Natural killer cell (primary cell): ENCODE results near the gene ZNF583. TPM values are rescaled to one million over a fixed set of nuclear protein-coding genes. Genes with fewer than 3 reads are reported as not detected.

Experiments used
- ATAC-seq, 3 donors: fragments of 150-1000 bp in 2 of 3; fragments of 200-7000 bp in 1 of 3; cut with Tn5 transposase; 1 replicate in 1 of 3; 2 replicates in 2 of 3; pipeline ENCODE4 v1.10.0; 2021; ENCODE audit warnings: mild to moderate bottlenecking in 2 of 3, moderate library complexity in 2 of 3
- DNase-seq, 2 donors: peaks; one replicate each; pipeline versions ENCODE4 v3.0.0 to v3.0.0-alpha.2; 2013 to 2021; ENCODE audit warnings: mixed read lengths in 1 of 2
- H3K27ac ChIP-seq: one replicate; pipeline ENCODE4 v1.5.1; 2013; ENCODE audit warnings: mild to moderate bottlenecking, low read length
- H3K27me3 ChIP-seq: one replicate; pipeline ENCODE4 v1.6.1; 2013; ENCODE audit warnings: low read length; ENCODE audit not compliant: control insufficient read depth, insufficient read depth
- H3K36me3 ChIP-seq: one replicate; pipeline ENCODE4 v1.6.1; 2013; ENCODE audit warnings: low read length; ENCODE audit not compliant: control insufficient read depth, insufficient read depth
- H3K4me1 ChIP-seq: one replicate; pipeline ENCODE4 v1.6.1; 2013; ENCODE audit warnings: low read length; ENCODE audit not compliant: control insufficient read depth, insufficient read depth
- H3K4me3 ChIP-seq: one replicate; pipeline ENCODE4 v1.5.1; 2013; ENCODE audit warnings: low read length
- H3K9me3 ChIP-seq: one replicate; pipeline ENCODE4 v1.6.1; 2013; ENCODE audit warnings: low read length; ENCODE audit not compliant: control insufficient read depth, insufficient read depth
- H3K27ac Mint-ChIP-seq, 2 donors: one replicate each; pipeline ENCODE4 v1.8.0; 2022; ENCODE audit warnings: mild to moderate bottlenecking in 2 of 2, mixed read lengths in 2 of 2, moderate library complexity in 1 of 2
- H3K27me3 Mint-ChIP-seq, 2 donors: one replicate each; pipeline ENCODE4 v1.8.0; 2022; ENCODE audit warnings: low read depth in 2 of 2, mixed read lengths in 2 of 2
- H3K36me3 Mint-ChIP-seq: one replicate; pipeline ENCODE4 v1.8.0; 2022; ENCODE audit warnings: mixed read lengths
- H3K4me1 Mint-ChIP-seq, 2 donors: one replicate each; pipeline ENCODE4 v1.8.0; 2022; ENCODE audit warnings: mixed read lengths in 2 of 2
- H3K4me3 Mint-ChIP-seq: one replicate; pipeline ENCODE4 v1.8.0; 2022; ENCODE audit warnings: mild to moderate bottlenecking, moderate library complexity, mixed read lengths
- H3K9me3 Mint-ChIP-seq, 2 donors: one replicate each; pipeline ENCODE4 v1.8.0; 2022; ENCODE audit warnings: mixed read lengths in 2 of 2
- WGBS: methylation state at CpG from one replicate; pipeline ENCODE4 v1.1.7; 2013; ENCODE audit warnings: missing lambda C conversion rate; ENCODE audit not compliant: insufficient coverage; 5-methylcytosine and 5-hydroxymethylcytosine counted together
- intact Hi-C: fragments of 100-400 bp; cut with micrococcal nuclease; formaldehyde crosslinking; loops from one replicate; pipeline ENCODE4 v1.14.2; 2022
- total RNA-seq, 4 donors: library from RNA; stranded (reverse); fragments of 120-200 nt in 1 of 4; gene quantifications; one replicate each; pipeline versions ENCODE4 v1.2.3 to v1.2.4, GENCODE V29; 2013 to 2022
- TF ChIP-seq, protein P1 (sequence below): fragments of 200-600 bp; IDR thresholded peaks from one replicate; pipeline ENCODE4 v1.8.0; 2022; ENCODE audit warnings: antibody characterized with exemption

The ZNF583 gene
- total RNA-seq, 3 donors from 2014 or later (not counting 1 experiment from before 2014, with no cell fraction given) = 2.7 to 5.1 (median 3.3) TPM

DNA sequence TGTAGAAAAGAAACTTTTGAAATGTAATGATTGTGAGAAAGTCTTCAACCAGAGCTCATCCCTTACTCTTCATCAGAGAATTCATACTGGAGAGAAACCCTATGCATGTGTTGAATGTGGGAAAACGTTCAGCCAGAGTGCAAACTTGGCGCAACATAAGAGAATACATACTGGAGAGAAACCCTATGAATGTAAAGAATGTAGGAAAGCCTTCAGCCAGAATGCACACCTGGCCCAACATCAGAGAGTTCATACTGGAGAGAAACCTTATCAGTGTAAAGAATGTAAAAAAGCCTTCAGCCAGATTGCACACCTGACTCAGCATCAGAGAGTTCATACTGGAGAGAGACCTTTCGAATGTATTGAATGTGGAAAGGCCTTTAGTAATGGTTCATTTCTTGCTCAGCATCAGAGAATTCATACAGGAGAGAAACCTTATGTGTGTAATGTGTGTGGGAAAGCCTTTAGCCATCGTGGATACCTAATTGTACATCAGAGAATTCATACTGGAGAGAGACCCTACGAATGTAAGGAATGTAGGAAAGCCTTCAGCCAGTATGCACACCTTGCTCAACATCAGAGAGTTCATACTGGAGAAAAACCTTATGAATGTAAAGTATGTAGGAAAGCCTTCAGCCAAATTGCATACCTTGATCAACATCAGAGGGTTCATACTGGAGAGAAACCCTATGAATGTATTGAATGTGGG, 19.3 kb downstream of the ZNF583 start:
- H3K36me3 Mint-ChIP-seq = peaks cover 77% of the 10 kb centered on the region
- H3K36me3 ChIP-seq = peaks cover 35% of the 10 kb centered on the region
- no peak overlapping the region for H3K4me3 ChIP-seq
- no peaks in the 10 kb centered on the region for H3K4me1 Mint-ChIP-seq
- ATAC-seq (no peak), DNase-seq (no peak)
- no peaks in the 10 kb centered on the region for H3K27me3 Mint-ChIP-seq
- peaks cover 57% of the 10 kb centered on the region for H3K9me3 ChIP-seq
- no peak overlapping the region for H3K4me3 Mint-ChIP-seq
- intact Hi-C loops = no loop called here
- H3K9me3 Mint-ChIP-seq = peaks cover 20 to 40% of the 10 kb centered on the region in 2 donors
- WGBS = 98% methylated on average over 5 of the region's 5 CpGs
- H3K27ac ChIP-seq = no peak overlapping the region
- H3K27ac Mint-ChIP-seq = no peak overlapping the region
- TF ChIP-seq, protein P1, sequence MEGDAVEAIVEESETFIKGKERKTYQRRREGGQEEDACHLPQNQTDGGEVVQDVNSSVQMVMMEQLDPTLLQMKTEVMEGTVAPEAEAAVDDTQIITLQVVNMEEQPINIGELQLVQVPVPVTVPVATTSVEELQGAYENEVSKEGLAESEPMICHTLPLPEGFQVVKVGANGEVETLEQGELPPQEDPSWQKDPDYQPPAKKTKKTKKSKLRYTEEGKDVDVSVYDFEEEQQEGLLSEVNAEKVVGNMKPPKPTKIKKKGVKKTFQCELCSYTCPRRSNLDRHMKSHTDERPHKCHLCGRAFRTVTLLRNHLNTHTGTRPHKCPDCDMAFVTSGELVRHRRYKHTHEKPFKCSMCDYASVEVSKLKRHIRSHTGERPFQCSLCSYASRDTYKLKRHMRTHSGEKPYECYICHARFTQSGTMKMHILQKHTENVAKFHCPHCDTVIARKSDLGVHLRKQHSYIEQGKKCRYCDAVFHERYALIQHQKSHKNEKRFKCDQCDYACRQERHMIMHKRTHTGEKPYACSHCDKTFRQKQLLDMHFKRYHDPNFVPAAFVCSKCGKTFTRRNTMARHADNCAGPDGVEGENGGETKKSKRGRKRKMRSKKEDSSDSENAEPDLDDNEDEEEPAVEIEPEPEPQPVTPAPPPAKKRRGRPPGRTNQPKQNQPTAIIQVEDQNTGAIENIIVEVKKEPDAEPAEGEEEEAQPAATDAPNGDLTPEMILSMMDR = no peak
- no peaks in the 10 kb centered on the region for H3K4me1 ChIP-seq
- H3K27me3 ChIP-seq = no peaks in the 10 kb centered on the region

DNA sequence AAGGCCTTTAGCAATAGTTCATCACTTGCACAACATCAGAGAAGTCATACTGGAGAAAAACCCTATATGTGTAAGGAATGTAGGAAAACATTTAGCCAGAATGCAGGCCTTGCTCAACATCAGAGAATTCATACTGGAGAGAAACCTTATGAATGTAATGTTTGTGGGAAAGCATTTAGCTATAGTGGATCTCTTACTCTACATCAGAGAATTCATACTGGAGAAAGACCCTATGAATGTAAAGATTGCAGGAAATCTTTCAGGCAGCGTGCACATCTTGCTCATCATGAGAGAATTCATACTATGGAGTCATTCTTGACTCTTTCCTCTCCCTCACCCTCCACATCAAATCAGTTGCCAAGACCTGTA, 19.8 kb downstream of the ZNF583 start:
- Mint-ChIP-seq H3K27ac (no peak overlapping the region), H3K9me3 (peaks cover 20 to 40% of the 10 kb centered on the region in 2 donors), H3K4me3 (no peak overlapping the region), H3K27me3 (no peaks in the 10 kb centered on the region), H3K36me3 (peaks cover 72% of the 10 kb centered on the region), H3K4me1 (no peaks in the 10 kb centered on the region)
- Histone ChIP-seq H3K27me3 (no peaks in the 10 kb centered on the region), H3K4me1 (no peaks in the 10 kb centered on the region), H3K36me3 (peaks cover 32% of the 10 kb centered on the region), H3K9me3 (peaks cover 60% of the 10 kb centered on the region), H3K27ac (no peak overlapping the region), H3K4me3 (no peak overlapping the region)
- WGBS = 93% methylated on average over 1 of the region's 1 CpG
- TF ChIP-seq, protein P1 = no peak
- no peak for ATAC-seq
- DNase-seq = no peak
- intact Hi-C loops = no loop called here

DNA sequence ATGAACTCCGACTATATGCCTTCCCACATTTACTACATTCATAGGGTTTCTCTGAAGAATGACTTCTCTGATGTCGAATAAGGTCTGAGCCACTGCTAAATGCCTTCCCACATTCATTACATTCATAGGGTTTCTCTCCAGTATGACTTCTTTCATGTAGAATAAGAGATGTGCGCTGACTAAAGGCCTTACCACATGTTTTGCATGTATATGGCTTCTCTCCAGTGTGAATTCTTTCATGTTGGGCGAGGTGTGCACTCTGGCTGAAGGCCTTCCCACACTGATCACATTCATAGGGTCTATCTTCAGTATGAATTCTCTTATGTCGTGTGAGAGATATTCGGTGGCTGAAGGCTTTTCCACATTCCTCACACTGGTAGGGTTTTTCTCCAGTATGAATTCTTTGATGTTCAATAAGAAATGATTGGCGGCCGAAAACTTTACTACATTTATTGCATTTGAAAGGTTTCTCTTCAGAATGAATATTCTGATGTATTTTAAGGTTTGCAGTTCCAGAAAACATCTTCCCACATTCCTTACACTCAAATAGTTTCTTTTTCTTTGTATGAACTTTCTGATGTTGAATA, 37.2 kb downstream of the ZNF583 start:
- TF ChIP-seq, protein P1 = no peak
- Mint-ChIP-seq H3K4me1 (no peaks in the 10 kb centered on the region), H3K9me3 (peaks cover 19 to 43% of the 10 kb centered on the region in 2 donors), H3K36me3 (peaks cover 39% of the 10 kb centered on the region), H3K4me3 (no peak overlapping the region), H3K27me3 (no peaks in the 10 kb centered on the region), H3K27ac (no peak overlapping the region)
- Histone ChIP-seq H3K9me3 (peaks cover 24% of the 10 kb centered on the region), H3K27ac (no peak overlapping the region), H3K36me3 (no peaks in the 10 kb centered on the region), H3K4me3 (no peak overlapping the region), H3K27me3 (no peaks in the 10 kb centered on the region), H3K4me1 (no peaks in the 10 kb centered on the region)
- WGBS = 87% methylated on average over 4 of the region's 8 CpGs
- intact Hi-C loops = no loop called here
- ATAC-seq = no peak
- no peak for DNase-seq
